Stimulated activated CD4-positive, alpha-beta T cell treated with anti-CD3 and anti-CD28 coated beads, Interleukin-12 subunit alpha, Interleukin-12 subunit beta, amount 100 ng/mL, for 24 hours (primary cell): ENCODE data around the gene H2AZ2.
"Not testable (repeated sequence)": the region's sequence is repeated elsewhere in the genome, so short reads cannot be mapped to it uniquely, and the experiment has no call there.

Experiments
- DNase-seq, 2 experiments: peaks; one replicate each; pipeline ENCODE4 v3.0.0-alpha.2; 2020; ENCODE audit warnings: low read depth in 2 of 2

H2AZ2 gene

GRCh38 chr7:44847920-44848634 is at the start of gene H2AZ2:
H2AZ2 (minus strand) TSS chr7:44848087; CDS start chr7:44847971, 116 bp downstream.
- peak; percentile 99 to 100 for DNase-seq

GRCh38 chr7:44897309-44897708 is 49.4 kb upstream of the H2AZ2 start:
- no peak for DNase-seq

GRCh38 chr7:44894888-44895580 is 47.1 kb upstream of the H2AZ2 start:
- DNase-seq = no peak

DNA sequence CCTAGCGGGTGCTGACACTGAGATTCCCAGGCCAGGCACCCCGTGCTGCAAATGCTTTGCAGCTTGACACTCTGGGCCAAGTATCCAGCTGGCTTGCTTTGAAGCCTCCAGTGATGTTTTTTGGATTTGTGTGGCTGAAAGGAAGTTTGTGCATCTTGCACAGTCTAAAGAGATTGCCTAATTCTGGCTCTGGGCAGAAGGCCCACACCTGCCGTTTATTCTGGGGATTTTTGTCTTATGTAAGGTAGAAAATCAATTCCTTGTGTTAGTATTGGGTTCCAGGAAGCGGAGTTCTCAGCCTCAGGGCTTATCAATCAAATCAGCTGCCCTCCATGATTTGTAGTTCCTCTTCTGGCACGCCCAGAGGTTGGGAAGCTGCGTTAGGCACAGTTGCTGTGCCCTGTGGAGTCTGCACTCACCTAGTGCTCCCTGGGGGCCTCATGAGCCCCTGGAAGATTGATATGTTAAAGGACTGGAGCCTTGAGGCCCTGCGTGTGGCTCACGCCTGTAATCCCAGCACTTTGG is 45.9 kb upstream of the H2AZ2 start:
- DNase-seq = no peak

- DNase-seq = no peak
Observed at GRCh38 chr7:44891791-44892190, 43.9 kb upstream of the H2AZ2 start.

GRCh38 chr7:44891372-44891771 is 43.5 kb upstream of the H2AZ2 start:
- no peak for DNase-seq

- DNase-seq = no peak
Observed at GRCh38 chr7:44889086-44889781, 41.3 kb upstream of the H2AZ2 start.

DNA sequence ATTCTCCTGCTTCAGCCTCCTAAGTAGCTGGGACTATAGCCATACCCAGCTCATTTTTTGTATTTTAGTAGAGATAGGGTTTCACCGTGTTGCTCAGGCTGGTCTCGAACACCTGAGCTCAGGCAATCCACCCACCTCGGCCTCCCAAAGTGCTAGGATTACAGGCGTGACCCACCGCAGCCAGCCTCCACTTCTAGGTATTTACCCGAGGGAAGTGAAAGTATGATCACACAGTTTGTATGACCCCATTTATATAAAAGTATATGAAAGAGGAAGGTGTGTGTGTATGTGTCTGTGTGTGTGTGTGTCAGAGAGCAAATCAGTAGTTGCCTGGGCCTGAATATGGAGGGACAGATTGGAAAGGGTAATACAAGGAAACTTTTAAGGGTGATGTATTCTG is 39.4 kb upstream of the H2AZ2 start:
- no peak for DNase-seq

DNA sequence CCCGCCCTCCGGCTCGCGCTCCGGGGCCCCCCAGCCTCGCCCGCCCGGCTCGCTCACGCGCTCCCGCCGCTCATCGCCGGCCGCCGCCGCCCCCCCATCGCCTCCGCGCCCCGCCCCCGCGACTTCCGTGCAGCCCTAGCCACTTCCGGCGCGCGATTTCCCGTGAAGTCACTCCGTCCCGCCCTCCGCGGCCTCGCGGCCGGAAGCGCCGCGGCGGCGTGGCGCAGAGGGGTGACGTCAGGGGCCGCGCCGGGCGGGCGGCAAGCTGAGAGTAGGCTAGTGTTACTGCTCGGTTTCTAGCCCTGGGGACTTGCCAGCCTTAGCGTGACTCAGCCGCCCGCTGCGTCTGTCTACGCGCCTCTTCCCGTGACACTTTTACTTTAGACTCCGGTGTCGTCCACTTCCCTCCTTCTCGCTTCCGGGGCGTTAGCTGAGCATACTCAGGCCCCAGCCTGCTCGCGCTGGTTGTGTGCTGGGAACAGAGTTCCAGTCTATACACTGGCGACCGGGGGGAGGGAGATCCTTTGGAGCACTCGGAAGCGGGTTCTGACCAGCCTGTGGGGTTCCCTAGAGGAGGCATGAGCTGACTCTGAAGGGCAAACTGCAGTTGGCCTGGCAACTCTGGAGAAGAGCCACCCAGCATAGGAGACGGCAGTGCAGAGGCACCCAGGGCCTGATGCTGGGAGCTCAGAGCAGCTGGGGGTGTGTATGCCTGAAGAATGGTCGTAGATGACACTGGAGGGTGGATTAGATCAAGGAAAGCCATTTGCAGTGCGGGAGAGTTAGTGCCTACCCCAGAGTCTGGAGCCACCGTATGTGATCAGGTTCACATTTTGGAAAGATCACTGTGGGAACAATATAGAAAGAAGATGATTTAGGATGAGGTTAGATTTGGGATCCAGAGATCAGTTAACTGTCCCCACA is 37.8 kb upstream of the H2AZ2 start, which contains the start of gene PURB:
PURB (minus strand) TSS at position 137 of the 924 bp plus-strand sequence. CDS start 182 bp downstream, outside the sequence.
- peak; percentile 91 for DNase-seq

- DNase-seq = peak in 1 of 2 experiments; percentile 21
Observed at GRCh38 chr7:44884621-44885393, 36.9 kb upstream of the H2AZ2 start.

DNA sequence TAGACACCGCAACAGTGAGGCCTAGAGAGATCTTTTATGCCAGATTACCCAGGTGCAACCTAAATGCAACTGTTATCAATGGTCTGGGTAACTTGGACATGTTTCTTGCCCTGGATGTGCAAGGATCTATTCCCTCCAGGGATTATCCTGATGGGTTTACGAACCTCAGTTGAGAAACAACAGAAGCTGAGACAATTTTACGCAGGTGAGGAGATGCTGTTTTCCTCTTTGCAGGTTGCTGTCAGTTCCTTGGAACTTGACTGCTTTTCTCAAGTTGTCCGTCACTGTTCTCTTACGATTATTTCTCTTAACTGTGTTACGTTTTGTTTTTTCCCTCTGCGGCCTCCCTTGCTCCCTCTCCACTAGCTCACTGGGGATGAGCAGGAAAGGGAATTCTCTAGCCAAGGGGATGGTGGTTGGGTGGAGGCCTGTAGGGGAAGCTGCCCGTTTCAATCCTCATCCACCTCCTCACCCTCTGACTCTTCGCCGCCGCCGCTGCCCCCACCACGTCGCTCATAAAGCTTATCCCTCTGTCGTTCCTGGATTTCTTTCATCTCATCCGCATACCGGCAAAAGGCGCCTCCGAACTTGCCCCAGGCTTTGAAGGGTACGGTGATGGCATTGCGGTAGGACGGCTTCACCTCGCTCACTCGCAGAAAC is 36.2 kb upstream of the H2AZ2 start:
- no peak for DNase-seq

GRCh38 chr7:44882899-44883298 is 35.0 kb upstream of the H2AZ2 start:
- no peak for DNase-seq

DNA sequence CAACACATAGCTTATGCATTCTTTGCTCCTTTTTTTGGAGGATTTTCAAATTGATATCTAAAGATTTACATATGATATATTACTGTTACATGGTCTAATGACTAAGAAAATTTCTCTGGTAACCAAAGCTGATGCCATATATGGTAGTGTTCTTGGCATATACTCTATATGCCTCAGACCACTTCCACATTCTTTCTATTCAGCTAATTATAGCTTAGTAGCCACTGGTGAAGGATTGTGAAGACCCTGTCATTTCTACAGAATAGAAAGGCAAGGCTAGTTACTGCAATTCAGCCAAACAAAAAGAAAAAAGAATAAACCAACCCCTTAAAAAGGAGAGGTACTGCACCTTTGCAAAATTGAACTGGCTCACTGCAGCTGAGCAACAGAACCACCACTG is 33.7 kb upstream of the H2AZ2 start:
- DNase-seq = no peak

DNA sequence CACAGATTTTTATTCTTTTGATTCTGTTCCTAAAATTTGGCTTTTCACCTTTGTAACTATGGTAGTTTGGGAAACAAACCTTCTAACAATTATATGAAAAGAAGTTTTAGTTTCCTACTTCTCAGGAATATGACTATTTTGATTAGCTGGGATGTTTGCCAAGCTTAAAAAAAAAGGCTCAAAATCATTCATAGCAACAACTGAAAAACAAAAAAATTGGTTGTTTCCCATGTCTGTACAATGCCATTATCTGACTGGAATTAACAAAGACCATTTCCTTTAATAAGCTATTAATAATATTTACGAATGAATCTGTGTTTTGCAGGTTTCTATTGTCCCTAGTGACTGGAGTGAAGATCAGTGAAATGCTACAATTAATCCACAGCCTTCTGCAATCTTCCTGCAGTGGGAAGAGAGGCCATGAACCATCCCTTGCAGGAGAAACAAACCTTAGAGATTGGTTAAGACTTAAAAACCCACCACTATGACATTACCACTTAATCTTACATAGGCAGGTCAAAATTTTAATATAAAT is 33.2 kb upstream of the H2AZ2 start:
- DNase-seq = no peak

GRCh38 chr7:44880317-44881018 is 32.6 kb upstream of the H2AZ2 start:
- no peak for DNase-seq

GRCh38 chr7:44876393-44876792 is 28.5 kb upstream of the H2AZ2 start:
- DNase-seq = no peak

DNA sequence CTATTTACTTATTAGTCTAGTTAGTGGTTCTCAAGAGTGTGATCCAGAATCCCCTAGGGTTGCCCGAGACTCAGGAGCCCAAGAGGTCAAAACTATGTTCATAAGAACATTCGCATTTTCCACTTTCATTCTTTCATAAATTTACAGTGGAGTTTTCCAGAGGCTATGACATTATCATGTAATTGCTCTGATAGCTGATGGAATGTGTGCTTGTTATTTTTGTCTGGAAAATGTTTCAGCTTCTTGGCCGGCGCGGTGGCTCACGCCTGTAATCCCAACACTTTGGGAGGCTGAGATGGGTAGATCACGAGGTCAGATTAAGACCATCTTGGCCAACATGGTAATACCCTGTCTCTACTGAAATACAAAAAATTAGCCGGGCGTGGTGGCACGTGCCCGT is 27.4 kb upstream of the H2AZ2 start:
- no peak for DNase-seq

DNA sequence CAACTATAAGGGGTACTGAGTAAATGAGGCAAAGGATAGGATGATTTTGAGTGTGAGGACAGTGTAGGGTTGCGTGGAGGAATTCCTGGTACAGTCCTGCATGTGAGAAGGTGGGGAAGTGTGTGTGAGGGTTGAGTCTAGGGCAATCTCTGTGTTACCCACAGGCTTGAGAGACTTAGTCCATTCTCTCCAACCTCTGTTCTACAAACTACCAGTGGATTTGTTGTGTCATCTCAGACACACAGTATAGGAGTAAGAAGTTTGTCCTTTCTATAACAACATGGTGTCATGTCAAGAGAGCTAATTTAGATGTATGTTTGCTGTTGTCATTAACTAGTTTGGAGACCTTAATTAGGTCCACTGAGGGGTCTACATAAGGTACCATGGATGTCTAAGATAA is 24.9 kb upstream of the H2AZ2 start:
- no peak for DNase-seq

GRCh38 chr7:44871918-44872317 is 24.0 kb upstream of the H2AZ2 start:
- not testable (repeated sequence) for DNase-seq
